ENCODE data around the gene GNG14. TPM values are rescaled to one million over a fixed set of nuclear protein-coding genes. Genes with fewer than 3 reads are reported as not detected.

GNG14 gene
- total and polyA plus RNA-seq, 2 of the 13 experiments (the other 11 are each of a cell fraction or from before 2014, with no cell fraction given) = not detected

GRCh38 chr19:12723641-12724426 is 36.0 kb downstream of the GNG14 start, which contains the start of gene TNPO2 (continued):
- TF ChIP-seq PHF20 (CRISPR knock-in tag; IDR thresholded peaks at IDR 0.05) (no peak), ZNF512 (CRISPR knock-in tag; IDR thresholded peaks at IDR 0.05) (no peak), ZNF33A (CRISPR knock-in tag; IDR thresholded peaks at IDR 0.05; ENCODE audit: borderline replicate concordance) (no peak), GATAD2A (CRISPR knock-in tag; IDR thresholded peaks at IDR 0.05) (peak; percentile 29; the same call in 1 of the 2 replicates), ZNF484 (CRISPR knock-in tag; IDR thresholded peaks at IDR 0.05; ENCODE audit: borderline replicate concordance, low read depth) (no peak), DZIP1 (CRISPR knock-in tag; IDR thresholded peaks at IDR 0.05) (no peak), ZNF513 (CRISPR knock-in tag; conservative IDR thresholded peaks at IDR 0.05) (no peak), ZNF644 (CRISPR knock-in tag; IDR thresholded peaks at IDR 0.05; ENCODE audit: low read depth) (no peak), DDIT3 (CRISPR knock-in tag; IDR thresholded peaks at IDR 0.05) (no peak), ATRX (CRISPR knock-in tag; IDR thresholded peaks at IDR 0.05; ENCODE audit: borderline replicate concordance) (no peak), IRF1 (CRISPR knock-in tag; IDR thresholded peaks at IDR 0.05; ENCODE audit: low read depth) (no peak), DBP (CRISPR knock-in tag; IDR thresholded peaks at IDR 0.05; ENCODE audit: not compliant biosample characterization) (no peak), SALL2 (CRISPR knock-in tag; IDR thresholded peaks at IDR 0.05) (no peak), ZNF605 (CRISPR knock-in tag; IDR thresholded peaks at IDR 0.05) (peak; percentile 63; the same call in 1 of the 2 replicates), ZNF567 (CRISPR knock-in tag; IDR thresholded peaks at IDR 0.05; ENCODE audit: borderline replicate concordance) (no peak), ZNF180 (CRISPR knock-in tag; IDR thresholded peaks at IDR 0.05; ENCODE audit: borderline replicate concordance, low read depth) (no peak), NAIF1 (CRISPR knock-in tag; IDR thresholded peaks at IDR 0.05; ENCODE audit: borderline replicate concordance) (0 out of 2 replicates have a peak, but pooled peaks have one; percentile 25)
- TF ChIP-seq, protein P1, sequence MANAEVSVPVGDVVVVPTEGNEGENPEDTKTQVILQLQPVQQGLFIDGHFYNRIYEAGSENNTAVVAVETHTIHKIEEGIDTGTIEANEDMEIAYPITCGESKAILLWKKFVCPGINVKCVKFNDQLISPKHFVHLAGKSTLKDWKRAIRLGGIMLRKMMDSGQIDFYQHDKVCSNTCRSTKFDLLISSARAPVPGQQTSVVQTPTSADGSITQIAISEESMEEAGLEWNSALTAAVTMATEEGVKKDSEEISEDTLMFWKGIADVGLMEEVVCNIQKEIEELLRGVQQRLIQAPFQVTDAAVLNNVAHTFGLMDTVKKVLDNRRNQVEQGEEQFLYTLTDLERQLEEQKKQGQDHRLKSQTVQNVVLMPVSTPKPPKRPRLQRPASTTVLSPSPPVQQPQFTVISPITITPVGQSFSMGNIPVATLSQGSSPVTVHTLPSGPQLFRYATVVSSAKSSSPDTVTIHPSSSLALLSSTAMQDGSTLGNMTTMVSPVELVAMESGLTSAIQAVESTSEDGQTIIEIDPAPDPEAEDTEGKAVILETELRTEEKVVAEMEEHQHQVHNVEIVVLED (CRISPR knock-in tag; IDR thresholded peaks at IDR 0.05; ENCODE audit: borderline replicate concordance) = peak; percentile 55; the same call in 1 of the 2 replicates
